ENCODE measurements around the gene RXFP1. TPM values are rescaled to one million over a fixed set of nuclear protein-coding genes. Genes with fewer than 3 reads are reported as not detected.

RXFP1 gene
- polyA plus RNA-seq, 1 donor from 2014 or later, result 0.12 TPM

DNA sequence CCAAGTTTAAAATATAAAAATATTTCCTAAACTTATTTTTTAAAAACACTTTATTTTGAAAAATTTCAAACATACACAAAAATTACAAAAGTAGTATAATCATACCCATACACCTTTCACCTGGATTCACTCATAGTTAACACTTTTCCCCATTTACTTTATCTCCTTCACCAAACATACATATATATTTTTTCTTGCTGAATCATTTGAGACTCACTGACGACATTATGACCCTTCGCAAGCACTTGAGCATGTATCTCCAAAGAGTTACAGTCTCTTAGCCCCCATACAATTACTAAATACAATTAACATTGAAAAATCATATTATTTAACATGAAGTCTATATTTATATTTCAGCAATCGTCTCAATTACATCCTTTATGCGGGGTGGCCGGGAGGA is 19.8 kb downstream of the RXFP1 start:
- no peak overlapping the region for H3K9ac ChIP-seq (ENCODE audit: low read length)

GRCh38 chr4:158543191-158543590 is 21.5 kb downstream of the RXFP1 start:
- no peaks in the 10 kb centered on the region for H3K9me3 ChIP-seq (ENCODE audit: low read length)
- no peaks in the 10 kb centered on the region for H3F3A ChIP-seq (ENCODE audit: insufficient read depth, low read length, poor library complexity, severe bottlenecking)
- no peak overlapping the region for H3K9ac ChIP-seq (ENCODE audit: low read length)
- H2AFZ ChIP-seq (ENCODE audit: low read depth, low read length), result no peak overlapping the region
- H3K27me3 ChIP-seq (ENCODE audit: insufficient read depth, low read depth, low read length), result no peaks in the 10 kb centered on the region
- no peaks in the 10 kb centered on the region for H4K20me1 ChIP-seq (ENCODE audit: insufficient read depth)
- H3K9me2 ChIP-seq (ENCODE audit: insufficient read depth, low read length), result no peaks in the 10 kb centered on the region
- no peaks in the 10 kb centered on the region for H3K79me2 ChIP-seq (replicated peaks; ENCODE audit: insufficient read depth, low read length)
- no peak overlapping the region for H3K4me2 ChIP-seq (ENCODE audit: low read length)
- no peak overlapping the region for H3K4me3 ChIP-seq (ENCODE audit: low read length)
- H3K36me3 ChIP-seq (ENCODE audit: insufficient read depth, low read length), result no peaks in the 10 kb centered on the region
- H3K27ac ChIP-seq (ENCODE audit: low read length), result no peak overlapping the region
- TF ChIP-seq SMC3 (conservative IDR thresholded peaks at IDR 0.05; ENCODE audit: poor library complexity) (no peak), EP300 (conservative IDR thresholded peaks at IDR 0.05; ENCODE audit: poor library complexity, severe bottlenecking) (no peak), EZH2 (IDR thresholded peaks at IDR 0.05; ENCODE audit: borderline replicate concordance, insufficient read depth, low read length, poor library complexity, severe bottlenecking) (no peak), TAF1 (IDR thresholded peaks at IDR 0.05; ENCODE audit: low read depth) (no peak), REST (IDR thresholded peaks at IDR 0.05; ENCODE audit: borderline replicate concordance) (no peak), POLR2AphosphoS5 (IDR thresholded peaks at IDR 0.05) (no peak), RAD21 (conservative IDR thresholded peaks at IDR 0.05) (no peak)
- TF ChIP-seq, protein P1, sequence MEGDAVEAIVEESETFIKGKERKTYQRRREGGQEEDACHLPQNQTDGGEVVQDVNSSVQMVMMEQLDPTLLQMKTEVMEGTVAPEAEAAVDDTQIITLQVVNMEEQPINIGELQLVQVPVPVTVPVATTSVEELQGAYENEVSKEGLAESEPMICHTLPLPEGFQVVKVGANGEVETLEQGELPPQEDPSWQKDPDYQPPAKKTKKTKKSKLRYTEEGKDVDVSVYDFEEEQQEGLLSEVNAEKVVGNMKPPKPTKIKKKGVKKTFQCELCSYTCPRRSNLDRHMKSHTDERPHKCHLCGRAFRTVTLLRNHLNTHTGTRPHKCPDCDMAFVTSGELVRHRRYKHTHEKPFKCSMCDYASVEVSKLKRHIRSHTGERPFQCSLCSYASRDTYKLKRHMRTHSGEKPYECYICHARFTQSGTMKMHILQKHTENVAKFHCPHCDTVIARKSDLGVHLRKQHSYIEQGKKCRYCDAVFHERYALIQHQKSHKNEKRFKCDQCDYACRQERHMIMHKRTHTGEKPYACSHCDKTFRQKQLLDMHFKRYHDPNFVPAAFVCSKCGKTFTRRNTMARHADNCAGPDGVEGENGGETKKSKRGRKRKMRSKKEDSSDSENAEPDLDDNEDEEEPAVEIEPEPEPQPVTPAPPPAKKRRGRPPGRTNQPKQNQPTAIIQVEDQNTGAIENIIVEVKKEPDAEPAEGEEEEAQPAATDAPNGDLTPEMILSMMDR (IDR thresholded peaks at IDR 0.05; ENCODE audit: poor library complexity, severe bottlenecking), result no peak

More for the DNA sequence above, 19.8 kb downstream of the RXFP1 start:
- H3K79me2 ChIP-seq (replicated peaks; ENCODE audit: insufficient read depth, low read length), result no peaks in the 10 kb centered on the region
- H3F3A ChIP-seq (ENCODE audit: insufficient read depth, low read length, poor library complexity, severe bottlenecking), result no peaks in the 10 kb centered on the region
- no peak overlapping the region for H3K4me2 ChIP-seq (ENCODE audit: low read length)
- no peak overlapping the region for H3K27ac ChIP-seq (ENCODE audit: low read length)
- TF ChIP-seq EZH2 (IDR thresholded peaks at IDR 0.05; ENCODE audit: borderline replicate concordance, insufficient read depth, low read length, poor library complexity, severe bottlenecking) (no peak), POLR2AphosphoS5 (IDR thresholded peaks at IDR 0.05) (no peak), EP300 (conservative IDR thresholded peaks at IDR 0.05; ENCODE audit: poor library complexity, severe bottlenecking) (no peak), SMC3 (conservative IDR thresholded peaks at IDR 0.05; ENCODE audit: poor library complexity) (no peak), TAF1 (IDR thresholded peaks at IDR 0.05; ENCODE audit: low read depth) (no peak), REST (IDR thresholded peaks at IDR 0.05; ENCODE audit: borderline replicate concordance) (no peak), RAD21 (conservative IDR thresholded peaks at IDR 0.05) (no peak), MXI1 (conservative IDR thresholded peaks at IDR 0.05; ENCODE audit: poor library complexity, severe bottlenecking) (no peak)
- TF ChIP-seq, protein P1 (IDR thresholded peaks at IDR 0.05; ENCODE audit: poor library complexity, severe bottlenecking), result no peak
- no peaks in the 10 kb centered on the region for H3K36me3 ChIP-seq (ENCODE audit: insufficient read depth, low read length)
- H3K4me3 ChIP-seq (ENCODE audit: low read length), result no peak overlapping the region
- H3K9me3 ChIP-seq (ENCODE audit: low read length), result no peaks in the 10 kb centered on the region
- H4K20me1 ChIP-seq (ENCODE audit: insufficient read depth), result no peaks in the 10 kb centered on the region
- no peaks in the 10 kb centered on the region for H3K27me3 ChIP-seq (ENCODE audit: insufficient read depth, low read depth, low read length)
- no peak overlapping the region for H2AFZ ChIP-seq (ENCODE audit: low read depth, low read length)
- no peaks in the 10 kb centered on the region for H3K9me2 ChIP-seq (ENCODE audit: insufficient read depth, low read length)

All from neural cell (in vitro differentiated cells).